Neural cell (in vitro differentiated cells): ENCODE data around the gene BMS1. TPM values are rescaled to one million over a fixed set of nuclear protein-coding genes. Genes with fewer than 3 reads are reported as not detected.

Experiments
- H2AFZ ChIP-seq: fragments of 200-600, 300-800 bp; sonication (generic), shearing (Covaris generic); 2 replicates; pipeline ENCODE4 v1.6.0; 2014; ENCODE audit warnings: low read depth, mild to moderate bottlenecking, antibody characterized with exemption, low read length, moderate library complexity
- H3F3A ChIP-seq: fragments of 200-600 bp; shearing (Covaris generic); 2 replicates; pipeline ENCODE4 v1.6.1; 2016; ENCODE audit warnings: mild to moderate bottlenecking, moderate library complexity, mixed read lengths, antibody characterized with exemption, low read length; ENCODE audit not compliant: insufficient read depth, poor library complexity, severe bottlenecking
- H3K27ac ChIP-seq: fragments of 200-600, 300-800 bp; sonication (generic), shearing (Covaris generic); 2 replicates; pipeline ENCODE4 v1.5.1; 2014; ENCODE audit warnings: mild to moderate bottlenecking, low read length, moderate library complexity
- H3K27me3 ChIP-seq: fragments of 300-800, 200-600 bp; sonication (generic), shearing (Covaris generic); 2 replicates; pipeline ENCODE4 v1.6.0; 2014; ENCODE audit warnings: mild to moderate bottlenecking, low read depth, low read length, moderate library complexity; ENCODE audit not compliant: insufficient read depth
- H3K36me3 ChIP-seq: fragments of 300-800, 200-600 bp; sonication (generic), shearing (Covaris generic); 2 replicates; pipeline ENCODE4 v1.5.1; 2014; ENCODE audit warnings: mild to moderate bottlenecking, antibody characterized with exemption, low read length, moderate library complexity; ENCODE audit not compliant: insufficient read depth
- H3K4me2 ChIP-seq: fragments of 300-800, 200-600 bp; sonication (generic), shearing (Covaris generic); 2 replicates; pipeline ENCODE4 v1.6.0; 2014; ENCODE audit warnings: mild to moderate bottlenecking, low read length
- H3K4me3 ChIP-seq: fragments of 300-800, 200-600 bp; sonication (generic), shearing (Covaris generic); 2 replicates; pipeline ENCODE4 v1.5.1; 2014; ENCODE audit warnings: mild to moderate bottlenecking, low read length, moderate library complexity
- H3K79me2 ChIP-seq: fragments of 200-600 bp; shearing (Covaris generic); replicated peaks from 2 replicates; pipeline ENCODE4 v1.6.0; 2014; ENCODE audit warnings: mild to moderate bottlenecking, low read length, moderate library complexity; ENCODE audit not compliant: insufficient read depth
- H3K9ac ChIP-seq: fragments of 300-800, 200-600 bp; sonication (generic), shearing (Covaris generic); 2 replicates; pipeline ENCODE4 v1.6.1; 2016; ENCODE audit warnings: mild to moderate bottlenecking, low read length, mixed read lengths
- H3K9me2 ChIP-seq: fragments of 200-600 bp; shearing (Covaris generic); 2 replicates; pipeline ENCODE4 v1.6.1; 2016; ENCODE audit warnings: mild to moderate bottlenecking, low read length, mixed read lengths; ENCODE audit not compliant: insufficient read depth
- H3K9me3 ChIP-seq: fragments of 200-600, 300-800 bp; sonication (generic), shearing (Covaris generic); 2 replicates; pipeline ENCODE4 v1.6.1; 2016; ENCODE audit warnings: mild to moderate bottlenecking, mixed run types, low read length, moderate library complexity, mixed read lengths
- H4K20me1 ChIP-seq: fragments of 200-600 bp; shearing (Covaris generic); 2 replicates; pipeline ENCODE4 v1.6.1; 2016; ENCODE audit warnings: mild to moderate bottlenecking, mixed run types; ENCODE audit not compliant: insufficient read depth
- EP300 ChIP-seq: fragments of 450-650 bp; conservative IDR thresholded peaks from 2 replicates; pipeline ENCODE4 v1.6.1; 2014; ENCODE audit warnings: antibody characterized with exemption, mild to moderate bottlenecking, moderate library complexity; ENCODE audit not compliant: poor library complexity, severe bottlenecking
- EZH2 ChIP-seq: fragments of 200-600, 300-800 bp; shearing (Covaris generic), sonication (generic); IDR thresholded peaks from 2 replicates; pipeline ENCODE4 v1.6.1; 2014; ENCODE audit warnings: antibody characterized with exemption, low read length, borderline replicate concordance, mild to moderate bottlenecking; ENCODE audit not compliant: insufficient read depth, poor library complexity, severe bottlenecking
- MXI1 ChIP-seq: fragments of 450-650 bp; conservative IDR thresholded peaks from 2 replicates; pipeline ENCODE4 v1.6.1; 2014; ENCODE audit warnings: antibody characterized with exemption, mild to moderate bottlenecking; ENCODE audit not compliant: poor library complexity, severe bottlenecking
- POLR2AphosphoS5 ChIP-seq: IDR thresholded peaks from 2 replicates; pipeline ENCODE4 v1.6.1; 2012
- RAD21 ChIP-seq: fragments of 450-650 bp; conservative IDR thresholded peaks from 2 replicates; pipeline ENCODE4 v1.6.1; 2014; ENCODE audit warnings: antibody characterized with exemption, mild to moderate bottlenecking, moderate library complexity
- REST ChIP-seq: IDR thresholded peaks from 2 replicates; pipeline ENCODE4 v1.6.1; 2012; ENCODE audit warnings: borderline replicate concordance
- SMC3 ChIP-seq: fragments of 450-650 bp; conservative IDR thresholded peaks from 2 replicates; pipeline ENCODE4 v1.6.1; 2014; ENCODE audit warnings: antibody characterized with exemption, mild to moderate bottlenecking, moderate library complexity; ENCODE audit not compliant: poor library complexity
- TAF1 ChIP-seq: IDR thresholded peaks from 2 replicates; pipeline ENCODE4 v1.6.1; 2012; ENCODE audit warnings: low read depth
- polyA plus RNA-seq: library from polyadenylated mRNA; depleted of rRNA; stranded (reverse); fragments of >200 nt; gene quantifications from 2 replicates; pipeline ENCODE4 v1.2.3, GENCODE V29; 2014
- TF ChIP-seq, protein P1 (sequence below): fragments of 450-650 bp; IDR thresholded peaks from 2 replicates; pipeline ENCODE4 v1.5.1; 2014; ENCODE audit warnings: antibody characterized with exemption, mild to moderate bottlenecking, moderate library complexity; ENCODE audit not compliant: poor library complexity, severe bottlenecking

Gene BMS1
- polyA plus RNA-seq, 1 donor from 2014 or later: 8.5 TPM

DNA sequence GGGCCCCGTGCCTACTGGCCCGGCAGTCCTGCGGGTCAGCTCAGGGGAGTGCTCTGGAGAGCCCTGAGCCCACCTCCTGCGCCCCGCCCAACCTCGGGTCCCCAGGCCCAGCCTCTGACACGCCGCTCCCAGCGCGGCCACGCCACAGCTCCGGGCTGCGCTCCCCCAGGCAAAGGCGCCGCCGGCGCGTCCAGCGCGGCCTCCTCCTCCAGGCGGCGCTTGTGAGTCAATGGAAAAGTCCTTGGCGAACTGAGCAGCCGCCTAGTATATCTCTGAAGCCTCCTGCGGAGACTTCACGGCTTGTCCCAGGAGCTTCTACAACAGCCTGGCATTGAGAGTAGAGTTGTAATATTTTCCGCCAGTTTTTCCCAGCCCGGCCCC, 29.5 kb upstream of the BMS1 start:
- Histone ChIP-seq H3K36me3 (no peaks in the 10 kb centered on the region), H3K79me2 (no peaks in the 10 kb centered on the region), H3K27ac (no peak overlapping the region), H3K4me2 (no peak overlapping the region), H3K9ac (no peak overlapping the region), H2AFZ (no peak overlapping the region), H3K9me2 (no peaks in the 10 kb centered on the region), H3F3A (no peaks in the 10 kb centered on the region), H4K20me1 (no peaks in the 10 kb centered on the region), H3K27me3 (peaks cover 48% of the 10 kb centered on the region), H3K4me3 (peak overlapping the region; percentile 65), H3K9me3 (no peaks in the 10 kb centered on the region)
- TF ChIP-seq MXI1: no peak
- TF ChIP-seq REST: no peak
- no peak for TF ChIP-seq TAF1
- TF ChIP-seq EZH2: no peak
- peak; percentile 77 for TF ChIP-seq SMC3
- no peak for TF ChIP-seq POLR2AphosphoS5
- TF ChIP-seq, protein P1, sequence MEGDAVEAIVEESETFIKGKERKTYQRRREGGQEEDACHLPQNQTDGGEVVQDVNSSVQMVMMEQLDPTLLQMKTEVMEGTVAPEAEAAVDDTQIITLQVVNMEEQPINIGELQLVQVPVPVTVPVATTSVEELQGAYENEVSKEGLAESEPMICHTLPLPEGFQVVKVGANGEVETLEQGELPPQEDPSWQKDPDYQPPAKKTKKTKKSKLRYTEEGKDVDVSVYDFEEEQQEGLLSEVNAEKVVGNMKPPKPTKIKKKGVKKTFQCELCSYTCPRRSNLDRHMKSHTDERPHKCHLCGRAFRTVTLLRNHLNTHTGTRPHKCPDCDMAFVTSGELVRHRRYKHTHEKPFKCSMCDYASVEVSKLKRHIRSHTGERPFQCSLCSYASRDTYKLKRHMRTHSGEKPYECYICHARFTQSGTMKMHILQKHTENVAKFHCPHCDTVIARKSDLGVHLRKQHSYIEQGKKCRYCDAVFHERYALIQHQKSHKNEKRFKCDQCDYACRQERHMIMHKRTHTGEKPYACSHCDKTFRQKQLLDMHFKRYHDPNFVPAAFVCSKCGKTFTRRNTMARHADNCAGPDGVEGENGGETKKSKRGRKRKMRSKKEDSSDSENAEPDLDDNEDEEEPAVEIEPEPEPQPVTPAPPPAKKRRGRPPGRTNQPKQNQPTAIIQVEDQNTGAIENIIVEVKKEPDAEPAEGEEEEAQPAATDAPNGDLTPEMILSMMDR: peak; percentile 77
- TF ChIP-seq RAD21: peak; percentile 62
- no peak for TF ChIP-seq EP300

GRCh38 chr10:42753507-42754154, 29.0 kb upstream of the BMS1 start:
- H3K9me3 ChIP-seq: no peaks in the 10 kb centered on the region
- no peaks in the 10 kb centered on the region for H3K79me2 ChIP-seq
- no peaks in the 10 kb centered on the region for H3K9me2 ChIP-seq
- TF ChIP-seq, protein P1: peak; percentile 35
- TF ChIP-seq EP300 (no peak), MXI1 (peak; percentile 12)
- H3K4me2 ChIP-seq: no peak overlapping the region
- no peak overlapping the region for H3K27ac ChIP-seq
- no peaks in the 10 kb centered on the region for H4K20me1 ChIP-seq
- peak overlapping the region; percentile 65 for H3K4me3 ChIP-seq
- H2AFZ ChIP-seq: no peak overlapping the region
- H3K36me3 ChIP-seq: no peaks in the 10 kb centered on the region
- peak overlapping the region; percentile 14 for H3K9ac ChIP-seq
- H3F3A ChIP-seq: no peaks in the 10 kb centered on the region
- peaks cover 50% of the 10 kb centered on the region for H3K27me3 ChIP-seq
